Liver (tissue), 9 donors: ENCODE data around the gene RHOH. TPM values are rescaled to one million over a fixed set of nuclear protein-coding genes. Genes with fewer than 3 reads are reported as not detected.

Source experiments
- DNase-seq: peaks from one replicate; pipeline ENCODE4 v3.0.0-alpha.2; 2017; ENCODE audit warnings: low spot score
- H3K27ac ChIP-seq, 2 donors: one replicate each; pipeline ENCODE4 v1.7.0; 2013; ENCODE audit warnings: inconsistent platforms in 2 of 2, low read length in 2 of 2, control low read depth in 1 of 2, low read depth in 1 of 2, mild to moderate bottlenecking in 1 of 2
- H3K27me3 ChIP-seq, 4 donors: one replicate each; pipeline versions ENCODE4 v1.6.1 to v1.7.0; 2013; ENCODE audit warnings: low read length in 3 of 4, inconsistent platforms in 1 of 4, mild to moderate bottlenecking in 1 of 4, moderate library complexity in 1 of 4; ENCODE audit not compliant: control insufficient read depth in 4 of 4, insufficient read depth in 4 of 4
- H3K36me3 ChIP-seq, 4 donors: one replicate each; pipeline versions ENCODE4 v1.6.1 to v1.7.0; 2013; ENCODE audit warnings: low read length in 3 of 4, mild to moderate bottlenecking in 3 of 4, low read depth in 1 of 4, moderate library complexity in 1 of 4; ENCODE audit not compliant: control insufficient read depth in 4 of 4, insufficient read depth in 3 of 4
- H3K4me1 ChIP-seq, 4 donors: one replicate each; pipeline versions ENCODE4 v1.6.1 to v1.7.0; 2013; ENCODE audit warnings: low read length in 3 of 4, mild to moderate bottlenecking in 3 of 4, moderate library complexity in 1 of 4; ENCODE audit not compliant: control insufficient read depth in 4 of 4, insufficient read depth in 4 of 4
- H3K4me3 ChIP-seq, 3 donors: one replicate each; pipeline versions ENCODE4 v1.6.1 to v1.7.0; 2013; ENCODE audit warnings: low read length in 3 of 3, control low read depth in 1 of 3, low read depth in 1 of 3, mild to moderate bottlenecking in 1 of 3
- H3K9ac ChIP-seq, 2 donors: one replicate each; pipeline ENCODE4 v1.7.0; 2013; ENCODE audit warnings: low read length in 2 of 2, mild to moderate bottlenecking in 2 of 2, moderate library complexity in 2 of 2, control low read depth in 1 of 2, low read depth in 1 of 2
- H3K9me3 ChIP-seq, 4 donors: one replicate each; pipeline versions ENCODE4 v1.6.1 to v1.7.0; 2013; ENCODE audit warnings: low read length in 3 of 4; ENCODE audit not compliant: control insufficient read depth in 4 of 4
- EGR1 ChIP-seq, 2 donors: IDR thresholded peaks; 2 replicates each; pipeline ENCODE4 v1.6.1; 2016 to 2018; ENCODE audit warnings: antibody characterized with exemption in 2 of 2, low read depth in 2 of 2
- FOXA1 ChIP-seq: IDR thresholded peaks from 2 replicates; pipeline ENCODE4 v1.6.1; 2016; ENCODE audit warnings: antibody characterized with exemption
- FOXA2 ChIP-seq: IDR thresholded peaks from 2 replicates; pipeline ENCODE4 v1.6.1; 2016; ENCODE audit warnings: antibody characterized with exemption
- GABPA ChIP-seq, 2 donors: IDR thresholded peaks in 1 of 2; conservative IDR thresholded peaks in 1 of 2; 2 replicates each; pipeline ENCODE4 v1.6.1; 2016; ENCODE audit warnings: antibody characterized with exemption in 2 of 2, mild to moderate bottlenecking in 1 of 2, moderate library complexity in 1 of 2
- HNF4A ChIP-seq, 2 donors: conservative IDR thresholded peaks; 2 replicates each; pipeline ENCODE4 v1.6.1; 2016; ENCODE audit warnings: antibody characterized with exemption in 2 of 2, mild to moderate bottlenecking in 2 of 2
- HNF4G ChIP-seq: IDR thresholded peaks from 2 replicates; pipeline ENCODE4 v1.6.1; 2016; ENCODE audit warnings: antibody characterized with exemption
- JUND ChIP-seq, 2 donors: IDR thresholded peaks; 2 replicates each; pipeline ENCODE4 v1.6.1; 2016; ENCODE audit warnings: antibody characterized with exemption in 2 of 2
- RXRA ChIP-seq, 2 donors: IDR thresholded peaks; 2 replicates each; pipeline ENCODE4 v1.6.1; 2017 to 2018; ENCODE audit warnings: antibody characterized with exemption in 2 of 2, mild to moderate bottlenecking in 1 of 2
- SP1 ChIP-seq: IDR thresholded peaks from 2 replicates; pipeline ENCODE4 v1.6.1; 2018; ENCODE audit warnings: antibody characterized with exemption, mild to moderate bottlenecking
- TAF1 ChIP-seq: conservative IDR thresholded peaks from 2 replicates; pipeline ENCODE4 v1.6.1; 2016; ENCODE audit warnings: antibody characterized with exemption, mild to moderate bottlenecking
- YY1 ChIP-seq: IDR thresholded peaks from 2 replicates; pipeline ENCODE4 v1.6.1; 2016; ENCODE audit warnings: antibody characterized with exemption, mild to moderate bottlenecking
- WGBS: extraction: QIAGEN DNeasy Blood & Tissue Kit; methylation state at CpG from one replicate; pipeline ENCODE4 v1.1.7; 2013; 5-methylcytosine and 5-hydroxymethylcytosine counted together
- polyA plus RNA-seq, 2 donors: library from polyadenylated mRNA; stranded (reverse) in 1 of 2; unstranded in 1 of 2; fragments of 200-250 nt in 1 of 2; fragments of >200 nt in 1 of 2; fragmentation: Nextera tagmentation in 1 of 2; extraction: Ambion mirVana in 1 of 2; gene quantifications; one replicate each; pipeline versions ENCODE4 v1.2.1 to v1.2.3, GENCODE V29; 2013 to 2015
- total RNA-seq, 2 donors: library from RNA; depleted of rRNA; stranded (reverse); fragments of >200 nt; gene quantifications; one replicate each; pipeline ENCODE4 v1.2.3, GENCODE V29; 2014
- TF ChIP-seq, protein P1 (sequence below): IDR thresholded peaks from 2 replicates; pipeline ENCODE4 v1.6.1; 2016; ENCODE audit warnings: antibody characterized with exemption
- TF ChIP-seq, protein P2 (sequence below): fragments of 150-350 bp; IDR thresholded peaks from 2 replicates; pipeline ENCODE4 v1.5.1; 2017; ENCODE audit warnings: improper control_type of control experiment, low read depth, low read length; ENCODE audit not compliant: missing input control
- TF ChIP-seq, protein P3 (sequence below): IDR thresholded peaks from 2 replicates; pipeline ENCODE4 v1.6.1; 2016; ENCODE audit warnings: antibody characterized with exemption
- TF ChIP-seq, protein P4 (sequence below): IDR thresholded peaks from 2 replicates; pipeline ENCODE4 v1.6.1; 2016; ENCODE audit warnings: antibody characterized with exemption
- TF ChIP-seq, protein P5 (sequence below): IDR thresholded peaks from 2 replicates; pipeline ENCODE4 v1.6.1; 2016; ENCODE audit warnings: antibody characterized with exemption, mild to moderate bottlenecking
- donor health status: healthy.
- donor health status: healthy.
- donor health status: healthy.
- donor health status: healthy.
- donor health status: healthy.

RHOH gene
- total and polyA plus RNA-seq, 4 donors, result 0.56 to 2.3 (median 1.3) TPM

DNA sequence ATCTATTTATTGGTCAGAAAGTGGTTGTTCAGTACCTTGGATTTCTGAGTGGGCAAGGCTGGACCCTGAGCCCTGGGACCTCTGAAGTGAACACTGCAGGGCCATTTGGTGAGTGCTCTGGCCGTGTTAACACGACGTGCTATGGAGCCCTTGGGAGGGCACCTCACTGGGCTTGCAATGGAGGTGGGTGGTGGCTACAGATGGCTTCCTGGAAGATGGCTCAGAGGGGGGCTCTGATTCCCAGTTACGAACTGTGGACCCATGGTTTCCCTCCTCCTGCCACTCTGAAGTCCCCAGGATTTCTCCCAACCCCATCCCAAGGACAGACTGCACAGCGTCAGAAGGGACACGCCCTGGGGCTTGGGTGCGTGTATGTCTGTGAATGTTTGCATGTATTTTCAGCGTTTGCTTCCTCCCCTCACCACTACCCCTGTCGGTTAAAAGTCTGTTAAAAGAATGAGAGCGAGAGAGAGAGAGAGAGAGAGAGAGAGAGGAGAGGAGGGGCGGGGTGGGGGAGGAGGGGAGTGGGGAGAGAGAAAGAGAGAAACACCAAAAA lies 3.7 kb upstream of the RHOH start:
- no peaks in the 10 kb centered on the region for H3K36me3 ChIP-seq
- peaks cover 0 to 15% (median 6%) of the 10 kb centered on the region in 4 donors for H3K4me1 ChIP-seq
- 79% methylated on average over 11 of the region's 11 CpGs for WGBS
- no peak overlapping the region for H3K4me3 ChIP-seq
- H3K27ac ChIP-seq, result no peak overlapping the region
- no peaks in the 10 kb centered on the region for H3K9me3 ChIP-seq
- no peak overlapping the region for H3K9ac ChIP-seq
- no peak for TF ChIP-seq SP1
- TF ChIP-seq GABPA (IDR thresholded peaks at IDR 0.05 in 1 of 2, conservative IDR thresholded peaks at IDR 0.05 in 1 of 2), result no peak
- TF ChIP-seq, protein P1, sequence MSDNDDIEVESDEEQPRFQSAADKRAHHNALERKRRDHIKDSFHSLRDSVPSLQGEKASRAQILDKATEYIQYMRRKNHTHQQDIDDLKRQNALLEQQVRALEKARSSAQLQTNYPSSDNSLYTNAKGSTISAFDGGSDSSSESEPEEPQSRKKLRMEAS, result no peak
- no peak for TF ChIP-seq FOXA2
- TF ChIP-seq, protein P2, sequence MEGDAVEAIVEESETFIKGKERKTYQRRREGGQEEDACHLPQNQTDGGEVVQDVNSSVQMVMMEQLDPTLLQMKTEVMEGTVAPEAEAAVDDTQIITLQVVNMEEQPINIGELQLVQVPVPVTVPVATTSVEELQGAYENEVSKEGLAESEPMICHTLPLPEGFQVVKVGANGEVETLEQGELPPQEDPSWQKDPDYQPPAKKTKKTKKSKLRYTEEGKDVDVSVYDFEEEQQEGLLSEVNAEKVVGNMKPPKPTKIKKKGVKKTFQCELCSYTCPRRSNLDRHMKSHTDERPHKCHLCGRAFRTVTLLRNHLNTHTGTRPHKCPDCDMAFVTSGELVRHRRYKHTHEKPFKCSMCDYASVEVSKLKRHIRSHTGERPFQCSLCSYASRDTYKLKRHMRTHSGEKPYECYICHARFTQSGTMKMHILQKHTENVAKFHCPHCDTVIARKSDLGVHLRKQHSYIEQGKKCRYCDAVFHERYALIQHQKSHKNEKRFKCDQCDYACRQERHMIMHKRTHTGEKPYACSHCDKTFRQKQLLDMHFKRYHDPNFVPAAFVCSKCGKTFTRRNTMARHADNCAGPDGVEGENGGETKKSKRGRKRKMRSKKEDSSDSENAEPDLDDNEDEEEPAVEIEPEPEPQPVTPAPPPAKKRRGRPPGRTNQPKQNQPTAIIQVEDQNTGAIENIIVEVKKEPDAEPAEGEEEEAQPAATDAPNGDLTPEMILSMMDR, result no peak
- no peak for TF ChIP-seq YY1
- TF ChIP-seq, protein P3, sequence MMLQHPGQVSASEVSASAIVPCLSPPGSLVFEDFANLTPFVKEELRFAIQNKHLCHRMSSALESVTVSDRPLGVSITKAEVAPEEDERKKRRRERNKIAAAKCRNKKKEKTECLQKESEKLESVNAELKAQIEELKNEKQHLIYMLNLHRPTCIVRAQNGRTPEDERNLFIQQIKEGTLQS, result no peak
- H3K27me3 ChIP-seq, result no peaks in the 10 kb centered on the region
- DNase-seq, result no peak

DNA sequence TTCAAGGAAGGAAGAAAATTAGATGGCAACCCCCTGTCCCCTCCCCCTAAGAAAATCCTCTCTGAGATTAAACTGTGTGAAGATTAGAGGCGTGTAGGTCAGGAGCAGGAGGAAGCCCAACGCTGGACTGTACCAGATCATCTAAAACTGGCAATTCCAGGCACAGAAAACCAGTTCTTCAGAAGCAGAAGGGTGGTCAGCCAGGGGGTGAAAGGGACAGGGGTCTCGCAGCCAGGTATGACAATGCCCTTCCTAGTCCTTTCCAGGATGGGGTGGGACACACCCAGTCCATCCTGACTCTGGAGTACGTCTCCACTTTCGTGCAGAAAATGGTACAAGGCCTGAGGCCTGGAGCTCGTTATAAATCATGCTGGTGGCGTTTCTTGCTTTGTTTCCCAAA lies 3.3 kb upstream of the RHOH start:
- H3K9me3 ChIP-seq, result no peaks in the 10 kb centered on the region
- no peaks in the 10 kb centered on the region for H3K27me3 ChIP-seq
- H3K4me3 ChIP-seq, result no peak overlapping the region
- no peak for TF ChIP-seq JUND (IDR thresholded peaks at IDR 0.05)
- no peak for TF ChIP-seq TAF1
- no peak for TF ChIP-seq HNF4G
- no peak for TF ChIP-seq EGR1 (IDR thresholded peaks at IDR 0.05; ENCODE audit: low read depth in 2 of 2)
- no peak for TF ChIP-seq RXRA (IDR thresholded peaks at IDR 0.05)
- 88% methylated on average over 7 of the region's 7 CpGs for WGBS
- H3K36me3 ChIP-seq, result no peaks in the 10 kb centered on the region
- DNase-seq, result no peak
- H3K4me1 ChIP-seq, result peaks cover 0 to 15% (median 6%) of the 10 kb centered on the region in 4 donors
- no peak overlapping the region for H3K27ac ChIP-seq
- H3K9ac ChIP-seq, result no peak overlapping the region

DNA sequence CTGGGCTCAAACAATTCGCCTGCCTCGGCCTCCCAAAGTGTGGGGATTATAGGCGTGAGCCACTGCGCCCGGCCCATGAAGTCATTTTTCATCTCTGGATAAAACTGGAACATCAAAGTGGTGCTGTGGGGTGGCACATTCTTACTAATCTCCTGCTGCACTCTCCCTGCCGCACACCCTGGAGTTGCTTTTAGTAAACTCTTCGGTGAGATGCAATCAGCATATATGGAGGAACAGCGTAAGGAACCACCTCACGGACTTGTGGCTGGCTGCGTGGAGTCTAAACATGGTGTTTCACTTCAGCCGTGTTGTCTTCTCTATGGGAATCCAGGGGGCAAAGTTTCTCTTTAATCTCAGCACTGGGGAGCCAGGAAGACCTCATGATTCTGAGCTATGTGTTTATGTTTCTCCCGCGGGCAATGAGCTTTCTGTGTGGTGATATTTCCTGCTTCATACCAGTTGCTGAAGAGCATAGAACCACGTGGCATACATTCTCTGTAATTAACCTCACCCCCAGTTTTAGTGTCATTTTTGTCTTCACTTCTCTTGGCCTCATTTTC lies 2.1 kb upstream of the RHOH start:
- peak overlapping the region in 1 of 2 donors; percentile 29 for H3K9ac ChIP-seq
- H3K36me3 ChIP-seq, result no peaks in the 10 kb centered on the region
- peaks cover 0 to 15% (median 6%) of the 10 kb centered on the region in 4 donors for H3K4me1 ChIP-seq
- no peak overlapping the region for H3K4me3 ChIP-seq
- 63% methylated on average over 14 of the region's 14 CpGs for WGBS
- no peaks in the 10 kb centered on the region for H3K9me3 ChIP-seq
- H3K27ac ChIP-seq, result no peak overlapping the region
- no peaks in the 10 kb centered on the region for H3K27me3 ChIP-seq
- no peak for DNase-seq
- TF ChIP-seq, protein P1, result no peak
- TF ChIP-seq YY1 (no peak), HNF4A (conservative IDR thresholded peaks at IDR 0.05) (no peak), JUND (IDR thresholded peaks at IDR 0.05) (no peak), SP1 (no peak), FOXA2 (no peak), FOXA1 (no peak), EGR1 (IDR thresholded peaks at IDR 0.05; ENCODE audit: low read depth in 2 of 2) (no peak)
- TF ChIP-seq, protein P4, sequence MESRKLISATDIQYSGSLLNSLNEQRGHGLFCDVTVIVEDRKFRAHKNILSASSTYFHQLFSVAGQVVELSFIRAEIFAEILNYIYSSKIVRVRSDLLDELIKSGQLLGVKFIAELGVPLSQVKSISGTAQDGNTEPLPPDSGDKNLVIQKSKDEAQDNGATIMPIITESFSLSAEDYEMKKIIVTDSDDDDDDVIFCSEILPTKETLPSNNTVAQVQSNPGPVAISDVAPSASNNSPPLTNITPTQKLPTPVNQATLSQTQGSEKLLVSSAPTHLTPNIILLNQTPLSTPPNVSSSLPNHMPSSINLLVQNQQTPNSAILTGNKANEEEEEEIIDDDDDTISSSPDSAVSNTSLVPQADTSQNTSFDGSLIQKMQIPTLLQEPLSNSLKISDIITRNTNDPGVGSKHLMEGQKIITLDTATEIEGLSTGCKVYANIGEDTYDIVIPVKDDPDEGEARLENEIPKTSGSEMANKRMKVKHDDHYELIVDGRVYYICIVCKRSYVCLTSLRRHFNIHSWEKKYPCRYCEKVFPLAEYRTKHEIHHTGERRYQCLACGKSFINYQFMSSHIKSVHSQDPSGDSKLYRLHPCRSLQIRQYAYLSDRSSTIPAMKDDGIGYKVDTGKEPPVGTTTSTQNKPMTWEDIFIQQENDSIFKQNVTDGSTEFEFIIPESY, result no peak
- TF ChIP-seq, protein P5, sequence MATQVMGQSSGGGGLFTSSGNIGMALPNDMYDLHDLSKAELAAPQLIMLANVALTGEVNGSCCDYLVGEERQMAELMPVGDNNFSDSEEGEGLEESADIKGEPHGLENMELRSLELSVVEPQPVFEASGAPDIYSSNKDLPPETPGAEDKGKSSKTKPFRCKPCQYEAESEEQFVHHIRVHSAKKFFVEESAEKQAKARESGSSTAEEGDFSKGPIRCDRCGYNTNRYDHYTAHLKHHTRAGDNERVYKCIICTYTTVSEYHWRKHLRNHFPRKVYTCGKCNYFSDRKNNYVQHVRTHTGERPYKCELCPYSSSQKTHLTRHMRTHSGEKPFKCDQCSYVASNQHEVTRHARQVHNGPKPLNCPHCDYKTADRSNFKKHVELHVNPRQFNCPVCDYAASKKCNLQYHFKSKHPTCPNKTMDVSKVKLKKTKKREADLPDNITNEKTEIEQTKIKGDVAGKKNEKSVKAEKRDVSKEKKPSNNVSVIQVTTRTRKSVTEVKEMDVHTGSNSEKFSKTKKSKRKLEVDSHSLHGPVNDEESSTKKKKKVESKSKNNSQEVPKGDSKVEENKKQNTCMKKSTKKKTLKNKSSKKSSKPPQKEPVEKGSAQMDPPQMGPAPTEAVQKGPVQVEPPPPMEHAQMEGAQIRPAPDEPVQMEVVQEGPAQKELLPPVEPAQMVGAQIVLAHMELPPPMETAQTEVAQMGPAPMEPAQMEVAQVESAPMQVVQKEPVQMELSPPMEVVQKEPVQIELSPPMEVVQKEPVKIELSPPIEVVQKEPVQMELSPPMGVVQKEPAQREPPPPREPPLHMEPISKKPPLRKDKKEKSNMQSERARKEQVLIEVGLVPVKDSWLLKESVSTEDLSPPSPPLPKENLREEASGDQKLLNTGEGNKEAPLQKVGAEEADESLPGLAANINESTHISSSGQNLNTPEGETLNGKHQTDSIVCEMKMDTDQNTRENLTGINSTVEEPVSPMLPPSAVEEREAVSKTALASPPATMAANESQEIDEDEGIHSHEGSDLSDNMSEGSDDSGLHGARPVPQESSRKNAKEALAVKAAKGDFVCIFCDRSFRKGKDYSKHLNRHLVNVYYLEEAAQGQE, result no peak
- TF ChIP-seq, protein P3, result no peak
